HS-5 (cell line): Measurements from ENCODE around the gene ADGRG6.

Experiments
- DNase-seq: peaks from one replicate; pipeline ENCODE4 v3.0.0-alpha.2; 2012; ENCODE audit warnings: low read depth

The ADGRG6 gene

DNA sequence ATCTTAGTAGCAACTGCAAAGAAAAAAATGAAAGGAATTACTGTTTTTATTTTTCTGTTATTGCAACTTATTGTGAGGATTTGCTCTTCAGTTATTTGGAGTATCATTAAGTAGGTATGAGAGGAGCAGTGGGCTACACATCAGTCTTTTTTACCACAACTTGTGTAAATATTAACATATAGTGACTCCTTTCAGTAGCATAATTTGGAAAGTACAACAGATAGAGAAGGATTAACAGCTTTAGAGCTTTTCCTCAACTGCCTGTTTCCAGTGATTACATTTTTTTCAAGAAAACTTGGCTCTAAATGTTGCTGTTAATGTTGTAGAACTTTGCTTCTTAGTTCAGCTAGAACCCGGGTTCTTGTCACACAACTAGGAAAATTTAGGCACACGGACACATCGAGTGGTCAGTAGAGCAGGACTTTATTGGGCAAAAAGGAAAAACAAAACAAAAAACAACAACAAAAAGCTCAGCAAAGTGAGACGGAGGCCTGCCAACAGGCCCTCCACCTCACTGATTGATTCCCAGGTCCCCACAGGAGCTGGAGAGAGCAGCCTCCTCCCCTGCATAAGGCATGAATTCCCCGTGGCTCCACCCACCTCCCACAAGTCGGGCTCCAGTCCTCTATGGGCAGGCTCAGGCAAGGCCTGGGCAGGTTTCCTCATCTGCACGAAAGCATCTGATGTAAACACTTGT, 75.1 kb downstream of the ADGRG6 start:
- no peak for DNase-seq

DNA sequence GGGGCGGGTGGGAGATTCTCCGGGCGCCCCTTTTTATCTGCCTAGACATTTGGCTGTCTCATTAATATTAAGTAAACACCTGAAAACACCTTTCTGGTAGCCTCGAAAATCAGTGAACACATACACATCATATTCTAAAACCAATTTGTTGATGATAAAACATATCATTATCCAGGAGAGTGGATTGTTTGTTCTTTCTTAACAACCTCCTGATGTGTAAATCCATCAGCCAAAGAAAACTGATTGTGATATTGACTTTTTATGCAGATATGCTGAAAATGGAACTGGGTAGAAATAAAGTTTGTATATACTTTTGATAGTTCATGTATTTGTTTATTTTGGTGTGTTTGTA, 75.7 kb downstream of the ADGRG6 start:
- DNase-seq: no peak

DNA sequence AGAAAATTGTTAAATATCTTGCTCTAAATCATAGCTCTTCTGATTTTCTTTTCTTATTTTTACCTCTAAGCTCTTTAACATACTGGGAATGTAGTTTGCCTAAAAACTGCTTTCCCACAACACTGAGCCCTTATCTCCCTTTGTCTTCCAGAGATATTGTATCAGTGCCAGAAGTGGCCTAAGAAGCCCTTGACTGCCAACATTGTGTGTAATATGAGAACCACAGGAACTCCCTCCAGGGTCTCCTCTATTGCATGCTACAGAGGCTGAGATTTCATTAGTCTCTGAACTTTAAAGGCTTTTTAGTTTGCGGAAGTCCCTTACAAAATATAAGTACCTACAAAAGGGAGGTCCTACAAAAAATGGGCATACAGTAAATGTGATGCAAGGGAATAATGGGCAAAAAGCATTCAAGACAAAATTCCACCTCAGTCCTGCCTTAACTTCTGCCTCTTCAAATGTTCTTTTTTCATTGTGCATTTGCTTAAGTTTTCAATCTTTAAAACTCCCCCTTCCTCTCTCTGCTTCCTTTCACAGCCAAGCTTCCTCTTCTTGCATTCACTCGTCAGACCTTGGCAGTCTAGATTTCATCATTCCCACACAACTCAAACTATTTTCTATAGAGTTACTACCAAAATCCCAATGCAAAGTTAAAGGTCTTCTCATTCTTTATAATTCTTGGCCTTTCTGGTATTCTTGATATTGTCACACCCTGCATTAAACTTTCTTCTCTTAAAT, 76.5 kb downstream of the ADGRG6 start:
- no peak for DNase-seq

DNA sequence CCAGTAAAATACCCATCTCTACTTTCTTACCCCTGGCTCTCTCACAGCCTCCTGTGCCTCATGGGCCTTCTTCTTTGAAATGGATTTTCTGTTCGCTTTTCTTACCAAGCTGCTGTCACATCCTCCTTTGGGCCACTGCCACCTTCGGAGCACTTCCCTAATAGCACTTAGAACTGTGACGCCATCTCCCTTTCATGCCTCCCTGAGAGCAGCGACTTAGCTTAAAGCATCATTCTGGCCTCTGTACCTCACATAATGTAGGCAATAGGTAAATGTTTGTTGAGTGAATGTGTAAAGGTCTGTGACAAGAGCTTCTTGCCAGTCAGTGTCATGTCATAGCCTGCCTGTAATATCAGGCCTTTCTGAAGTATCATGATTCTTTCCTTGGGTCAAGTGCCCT, 78.8 kb downstream of the ADGRG6 start:
- DNase-seq: no peak

DNA sequence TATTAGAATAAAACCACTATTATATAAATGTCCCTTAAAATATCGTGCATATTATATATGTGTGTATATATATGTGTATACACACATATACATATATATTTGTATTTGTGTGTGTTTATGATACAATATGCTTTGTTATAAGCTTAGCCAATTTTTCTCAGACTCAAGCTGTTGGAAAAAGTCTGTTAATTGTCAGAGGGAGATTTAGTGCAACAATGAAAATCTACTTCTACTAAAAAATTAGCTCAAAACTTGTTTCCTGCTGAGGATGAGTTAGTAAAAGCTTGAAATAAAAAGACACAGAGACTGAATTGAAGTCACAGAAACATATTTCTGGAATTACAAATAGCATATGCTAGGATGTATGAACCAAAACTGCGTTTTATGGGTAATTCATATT, 79.4 kb downstream of the ADGRG6 start:
- no peak for DNase-seq

DNA sequence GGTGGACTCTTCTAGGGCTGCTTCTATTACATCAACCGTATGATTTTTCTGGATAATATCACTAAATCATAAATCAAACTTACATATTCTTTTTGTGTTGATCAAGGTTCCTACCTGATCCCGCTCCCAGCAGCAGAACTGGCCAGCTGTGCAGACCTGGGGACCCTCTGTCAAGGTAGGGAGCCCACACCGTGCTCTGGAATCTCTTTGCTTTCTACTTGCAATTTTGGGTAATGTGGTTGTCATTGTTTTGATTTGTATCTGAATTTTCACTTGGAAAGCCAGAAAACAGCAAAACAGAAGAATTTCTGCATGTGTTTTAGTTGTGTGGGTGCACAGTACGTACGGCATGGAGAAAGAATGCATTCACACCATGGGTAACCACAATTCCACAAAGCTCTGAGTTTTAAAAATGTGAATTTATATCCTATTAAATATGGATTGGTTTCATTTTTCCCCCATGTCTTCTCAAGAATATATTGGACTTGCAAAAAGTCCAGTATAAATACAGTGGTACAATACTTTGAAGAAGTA, 80.1 kb downstream of the ADGRG6 start:
- no peak for DNase-seq

DNA sequence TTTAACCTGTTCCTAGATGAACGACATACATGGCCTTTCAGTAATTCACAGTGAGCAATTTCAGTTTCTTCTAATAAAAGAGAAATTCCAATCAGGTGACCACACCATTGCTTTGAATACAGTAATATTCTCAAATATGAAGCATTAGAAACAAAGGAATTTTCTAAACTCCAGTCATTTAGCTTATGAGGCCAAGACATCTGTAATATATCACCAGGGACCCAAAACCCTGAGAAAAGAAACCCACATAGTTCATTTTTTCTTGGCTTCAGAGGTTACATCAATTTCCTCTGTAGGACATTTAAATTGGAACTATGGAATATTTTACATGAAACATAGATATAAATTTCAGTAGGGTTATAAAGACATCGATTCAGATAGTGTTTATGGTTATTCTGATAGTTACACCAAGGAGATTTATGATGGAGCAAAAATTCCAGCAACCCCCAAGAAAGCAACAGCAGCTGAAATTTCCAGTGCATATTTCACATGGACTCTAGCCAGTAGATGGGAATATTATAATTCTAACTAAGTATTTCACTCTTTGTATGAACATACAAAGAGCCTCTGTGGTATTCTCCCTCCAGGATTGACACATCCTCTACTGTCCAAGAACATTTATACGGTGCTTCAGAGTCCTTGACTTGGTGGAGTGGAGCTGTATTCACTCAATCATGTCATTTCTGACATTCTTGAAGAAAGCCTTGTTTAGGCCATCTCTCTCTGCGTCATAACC, 82.9 kb downstream of the ADGRG6 start:
- DNase-seq: peak; percentile 70

DNA sequence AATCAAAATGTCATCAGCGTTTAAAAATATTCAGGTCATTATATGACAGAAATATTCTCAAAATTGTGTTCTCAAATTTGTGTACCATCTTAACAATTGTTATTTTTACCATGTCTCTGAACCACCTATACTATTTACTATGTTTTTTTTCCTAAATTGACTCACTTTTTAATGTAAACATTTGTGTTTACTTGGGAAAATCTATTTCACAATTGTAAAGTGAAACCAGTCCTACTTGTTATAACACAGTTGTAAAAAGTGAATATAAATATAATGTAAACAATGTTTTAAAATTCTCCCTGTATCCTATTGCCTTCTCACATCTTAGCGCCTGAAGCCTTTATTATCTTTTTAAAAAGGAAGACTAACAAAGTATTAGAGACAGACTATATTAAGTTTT, 83.5 kb downstream of the ADGRG6 start:
- no peak for DNase-seq

DNA sequence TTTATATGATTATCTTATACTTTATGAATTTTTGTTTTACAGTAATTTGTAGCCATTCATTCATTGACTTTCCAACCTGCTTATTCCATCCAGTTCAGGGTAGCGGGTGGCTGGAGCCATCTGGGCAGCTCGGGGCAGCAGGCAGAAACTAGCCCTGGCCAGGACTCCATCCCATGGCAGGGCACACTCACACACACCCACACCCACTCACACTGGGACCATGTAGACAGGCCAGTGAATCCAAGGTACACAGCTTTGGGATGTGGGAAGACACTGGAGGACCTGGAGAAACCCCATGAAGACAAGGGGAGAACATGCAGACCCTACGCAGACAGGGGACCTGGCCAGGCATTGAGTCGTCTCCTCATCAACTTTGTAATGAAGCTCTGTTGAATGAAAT, 84.8 kb downstream of the ADGRG6 start:
- DNase-seq: no peak

DNA sequence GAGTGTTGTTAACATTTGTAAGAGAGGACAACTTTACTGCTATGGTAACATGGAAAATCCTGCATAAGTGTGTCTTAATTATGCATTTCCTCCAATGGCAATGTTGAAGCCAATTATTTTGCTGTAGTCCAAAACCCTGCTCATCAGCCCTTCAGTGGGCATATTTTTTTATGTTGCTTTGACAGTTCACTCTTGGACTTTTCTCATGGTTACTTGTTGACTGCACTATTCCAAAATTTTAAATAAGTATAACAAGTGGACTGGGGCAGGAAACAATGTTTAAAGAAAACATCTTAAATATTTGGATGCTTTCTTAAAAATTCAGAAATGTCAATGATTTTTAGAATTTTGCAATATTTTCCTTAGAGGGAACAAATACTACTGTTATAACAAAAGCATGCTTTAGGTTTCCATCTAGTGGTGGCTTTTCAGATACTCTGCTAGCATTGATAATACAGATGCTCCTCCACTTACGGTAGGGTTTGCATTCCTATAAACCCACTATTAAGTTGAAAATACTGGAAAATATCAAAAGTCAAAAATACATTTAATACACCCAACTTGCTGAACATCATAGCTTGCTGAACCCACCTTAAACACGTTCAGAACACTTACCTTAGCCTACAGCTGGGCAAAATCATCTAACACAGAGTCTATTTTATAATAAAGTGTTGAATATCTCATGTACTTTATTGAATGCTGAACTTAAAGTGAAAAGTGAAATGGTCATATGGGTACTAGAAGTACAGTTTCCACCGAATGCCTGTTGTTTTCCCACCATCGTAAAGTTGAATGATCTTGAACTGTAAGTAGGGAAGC, 86.4 kb downstream of the ADGRG6 start:
- DNase-seq: no peak

DNA sequence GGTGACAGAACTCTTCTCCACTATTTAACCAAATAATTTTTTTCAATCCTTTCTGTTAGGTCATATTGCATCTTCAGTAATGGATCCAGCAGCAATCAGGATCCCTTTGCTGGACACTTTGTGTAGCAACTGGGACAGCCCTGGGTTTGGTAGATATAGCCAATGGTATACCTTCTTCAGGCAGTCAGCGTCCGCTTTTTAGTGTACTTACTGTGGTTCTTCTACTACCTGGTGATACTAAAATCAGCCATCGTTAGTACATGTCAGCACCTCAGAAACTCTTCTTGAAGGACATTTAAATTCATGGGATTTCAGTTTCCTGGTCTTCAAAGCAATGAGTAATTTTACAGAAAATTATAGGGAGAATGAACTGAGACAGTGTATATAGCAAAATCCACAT, 93.5 kb downstream of the ADGRG6 start:
- no peak for DNase-seq

DNA sequence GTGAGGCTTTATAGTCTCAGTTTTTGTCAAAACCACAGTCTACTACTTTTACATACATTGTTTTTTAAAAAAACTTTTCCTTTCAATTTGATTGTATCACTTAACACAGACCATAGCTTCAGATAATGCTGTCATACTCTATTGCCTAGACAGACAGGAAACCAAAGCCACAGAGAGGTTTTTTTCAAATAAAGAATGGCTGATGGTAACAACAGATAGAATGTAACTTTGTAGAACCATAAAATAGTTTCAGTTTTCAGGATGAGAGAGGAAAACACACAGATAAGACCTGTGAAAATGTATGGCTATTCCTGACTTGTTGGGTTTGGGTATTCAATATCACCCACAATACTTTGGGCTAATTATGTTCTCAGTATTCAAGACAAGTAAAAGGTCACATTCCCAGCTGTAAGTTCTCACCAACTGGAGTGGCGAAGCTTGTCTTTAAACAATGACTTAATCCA, 94.0 kb downstream of the ADGRG6 start:
- DNase-seq: no peak

DNA sequence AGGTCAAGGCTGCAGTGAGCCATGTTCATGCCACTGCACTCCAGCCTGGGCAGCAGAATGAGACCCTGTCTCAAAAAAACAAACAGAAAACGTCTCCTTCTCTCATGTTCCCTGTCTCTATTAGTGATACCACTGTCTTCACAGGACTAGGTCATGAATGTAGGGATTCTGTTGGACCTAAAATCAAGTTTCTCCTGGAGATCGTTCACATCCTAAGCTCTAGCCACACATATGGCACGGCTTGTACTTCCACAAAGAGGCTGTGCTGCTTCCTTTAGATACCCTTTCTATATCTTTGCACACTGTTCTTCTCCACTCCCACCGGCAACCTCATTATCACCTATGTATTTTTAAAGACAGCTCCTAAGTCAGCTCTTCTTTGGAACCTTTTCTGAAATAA, 96.5 kb downstream of the ADGRG6 start:
- no peak for DNase-seq

DNA sequence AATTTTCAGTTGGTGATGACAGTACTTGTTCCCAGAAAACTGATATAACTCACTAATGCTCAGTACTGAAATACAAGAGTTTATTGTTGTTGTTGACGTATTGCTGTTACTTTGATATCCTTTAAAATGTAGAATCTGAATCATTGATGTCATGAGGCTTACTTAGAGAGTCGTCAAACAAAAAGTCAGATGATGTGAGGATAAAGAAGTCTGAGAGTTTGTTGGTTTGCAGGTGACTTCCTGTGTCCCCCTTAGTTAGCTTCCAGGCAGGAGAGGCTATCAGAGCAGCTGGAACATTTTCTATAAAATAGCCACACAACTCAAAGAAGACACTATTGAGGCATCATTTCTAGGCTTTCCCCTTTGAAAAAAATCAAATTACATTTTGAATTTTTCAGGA, 97.9 kb downstream of the ADGRG6 start:
- DNase-seq: no peak

DNA sequence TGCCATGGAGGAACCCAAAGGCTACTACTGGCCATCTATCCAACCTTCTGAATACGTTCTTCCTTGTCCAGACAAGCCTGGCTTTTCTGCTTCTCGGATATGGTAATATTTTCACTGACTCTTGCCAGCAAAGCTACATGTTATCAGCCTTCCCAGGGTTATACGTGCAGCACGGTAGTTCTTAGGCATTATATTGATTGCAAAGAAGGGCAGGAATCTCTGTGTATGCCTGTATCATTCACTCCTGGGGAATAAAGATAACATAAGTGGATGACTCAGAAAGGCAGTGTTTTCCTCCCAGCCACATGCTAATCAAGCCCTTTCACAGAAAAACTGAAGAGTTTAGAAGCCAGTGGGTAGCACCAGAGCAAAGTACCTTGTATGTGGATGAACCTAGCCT, 98.7 kb downstream of the ADGRG6 start:
- DNase-seq: no peak

DNA sequence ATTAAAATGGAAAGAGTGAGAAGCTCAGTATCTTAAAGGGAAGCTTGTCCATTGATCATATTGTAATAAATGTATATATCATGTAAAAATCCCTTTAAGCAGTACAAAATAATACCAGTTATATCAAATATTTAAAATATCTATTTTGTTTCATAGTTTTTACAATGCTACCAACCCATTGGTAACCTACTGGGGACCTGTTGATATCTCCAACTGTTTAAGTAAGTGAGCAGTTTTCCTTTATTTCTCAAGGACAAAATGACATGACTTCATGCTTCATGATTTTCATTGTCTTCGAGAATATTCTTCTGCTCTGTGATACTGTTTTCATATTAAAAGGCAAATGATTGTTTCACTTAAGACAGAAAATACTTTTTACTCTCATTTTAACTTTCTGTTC, 100.0 kb downstream of the ADGRG6 start:
- DNase-seq: no peak

DNA sequence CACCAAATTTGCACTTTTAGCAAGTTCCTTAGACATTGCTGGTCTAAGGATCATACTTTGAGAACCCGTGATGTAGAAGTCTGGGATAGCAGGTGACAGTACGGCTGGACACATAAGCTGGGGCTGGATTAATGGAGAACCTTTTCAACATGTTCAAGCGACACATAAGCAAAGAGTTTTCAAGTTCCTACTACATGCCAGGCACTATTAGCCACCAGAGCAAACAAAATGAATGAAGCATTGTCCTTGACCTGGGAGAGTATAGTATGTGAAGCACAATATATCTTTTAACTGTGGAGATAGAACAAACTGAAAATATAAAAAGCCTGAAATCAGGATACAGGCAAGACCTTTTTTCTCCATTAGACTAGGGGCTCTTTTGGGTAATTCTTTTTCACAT, 102.9 kb downstream of the ADGRG6 start:
- DNase-seq: no peak

DNA sequence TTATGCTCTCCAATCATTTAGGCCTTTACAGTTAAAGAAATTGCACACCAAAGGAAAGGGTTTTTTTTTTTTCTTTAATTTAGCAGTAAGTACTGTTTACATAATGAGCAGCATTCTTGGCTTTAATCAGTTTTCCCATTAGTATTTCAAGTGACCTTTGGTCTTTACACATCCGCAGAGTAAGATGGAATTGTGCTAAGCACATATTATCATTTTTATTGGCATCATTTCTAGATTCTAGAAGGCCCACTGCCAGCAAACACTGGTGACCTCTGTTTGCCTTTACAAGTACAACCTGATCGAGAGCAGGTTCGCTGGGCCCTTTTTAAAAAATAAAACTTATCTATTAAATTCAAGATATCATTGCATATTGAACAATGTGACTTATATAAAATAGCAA, 104.3 kb downstream of the ADGRG6 start:
- DNase-seq: no peak

DNA sequence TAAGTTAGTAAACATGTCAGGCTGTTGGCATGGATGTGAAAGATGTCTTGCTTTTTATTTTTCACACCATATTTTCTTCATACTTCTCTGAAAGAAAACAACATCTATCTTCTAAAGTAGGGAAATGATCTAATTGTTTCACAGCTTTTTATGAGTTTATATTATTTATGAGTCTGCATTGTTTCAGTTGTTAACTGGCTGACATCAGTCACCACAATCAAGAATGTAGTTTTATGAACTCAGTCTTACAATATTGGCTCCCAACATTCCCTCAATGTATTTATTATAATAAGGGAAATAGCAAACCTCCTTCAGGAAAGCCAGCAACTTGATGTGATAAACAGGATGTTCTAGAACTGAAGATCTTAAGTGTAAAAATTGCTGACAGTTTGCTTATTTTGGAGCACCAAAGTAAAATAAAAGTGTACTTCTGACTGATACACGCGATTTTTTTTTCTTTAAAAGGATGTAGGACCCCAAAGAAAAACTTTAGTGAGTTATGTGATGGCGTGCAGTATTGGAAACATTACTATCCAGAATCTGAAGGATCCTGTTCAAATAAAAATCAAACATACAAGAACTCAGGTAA, 106.0 kb downstream of the ADGRG6 start:
- no peak for DNase-seq

DNA sequence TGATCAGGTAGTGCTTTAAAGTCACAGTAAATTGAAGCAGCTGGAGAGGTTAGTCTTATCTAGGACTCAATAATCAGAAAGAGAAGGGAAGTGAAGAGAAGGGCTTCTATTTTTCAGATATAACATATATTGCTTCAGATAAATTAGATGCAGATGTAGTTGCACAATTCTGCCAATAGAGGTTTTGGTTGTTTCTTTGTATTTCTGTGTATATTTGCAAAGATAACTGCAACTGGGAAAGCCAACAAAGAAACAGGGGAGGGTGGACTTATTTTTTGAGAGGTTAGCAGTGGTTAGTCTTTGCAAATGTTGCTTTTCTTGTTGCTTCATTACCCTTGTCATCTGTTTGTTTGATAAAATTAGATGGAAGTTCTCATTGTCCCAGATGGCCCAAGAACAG, 106.6 kb downstream of the ADGRG6 start:
- no peak for DNase-seq

DNA sequence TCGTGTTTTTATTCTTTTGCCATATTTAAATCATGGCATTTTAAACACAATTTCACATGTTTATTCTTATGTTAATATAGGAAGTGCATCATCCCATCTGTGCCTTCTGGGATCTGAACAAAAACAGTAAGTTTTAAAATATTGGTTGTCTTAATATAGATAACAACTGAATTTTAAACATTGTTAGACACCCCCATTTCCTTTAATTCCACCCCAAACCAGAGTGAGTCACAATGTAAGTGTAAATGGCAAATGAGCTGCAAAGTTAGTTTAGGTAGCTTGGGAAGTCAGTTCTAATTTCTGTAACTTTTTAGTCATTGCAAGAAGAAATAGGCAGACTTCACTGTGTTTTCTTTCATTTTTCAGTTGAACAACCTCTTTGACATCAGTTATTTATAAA, 108.0 kb downstream of the ADGRG6 start:
- DNase-seq: no peak

DNA sequence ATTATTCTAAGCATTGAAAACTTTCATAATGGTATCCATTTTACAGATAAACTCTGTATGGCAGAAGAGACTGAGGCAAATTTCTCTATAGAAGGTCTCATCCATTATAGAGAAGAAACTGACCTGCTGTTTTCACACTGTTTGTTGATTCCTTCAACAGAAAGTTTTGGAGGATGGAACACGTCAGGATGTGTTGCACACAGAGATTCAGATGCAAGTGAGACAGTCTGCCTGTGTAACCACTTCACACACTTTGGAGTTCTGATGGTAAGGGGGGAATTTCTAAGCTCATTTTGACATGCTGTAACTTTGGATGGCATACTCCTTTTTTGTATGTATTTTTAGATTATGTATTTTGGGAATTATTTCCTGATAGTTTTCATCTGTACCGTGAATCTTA, 109.3 kb downstream of the ADGRG6 start:
- DNase-seq: no peak
